Ureter (tissue), 1 donor: ENCODE measurements around the gene CCDC192. TPM values are rescaled to one million over a fixed set of nuclear protein-coding genes. Genes with fewer than 3 reads are reported as not detected.
"Not testable (repeated sequence)": the region's sequence is repeated elsewhere in the genome, so short reads cannot be mapped to it uniquely, and the experiment has no call there.

Source experiments
- DNase-seq: peaks from one replicate; pipeline ENCODE4 v3.0.0-alpha.2; 2020; ENCODE audit warnings: low spot score
- total RNA-seq: library from RNA; stranded (reverse); gene quantifications from one replicate; pipeline ENCODE4 v1.2.4, GENCODE V29; 2023
- donor health status: DM: yes; HTN: yes; CAD: no.

The CCDC192 gene
- total RNA-seq, 1 donor from 2014 or later: 1.2 TPM

- DNase-seq: no peak
Measured at GRCh38 chr5:127846884-127847283, 143.7 kb downstream of the CCDC192 start.

- DNase-seq: not testable (repeated sequence)
Measured at GRCh38 chr5:127847641-127848040, 144.4 kb downstream of the CCDC192 start.

GRCh38 chr5:127848098-127848497 lies 144.9 kb downstream of the CCDC192 start:
- DNase-seq: no peak

GRCh38 chr5:127849408-127849807 lies 146.2 kb downstream of the CCDC192 start:
- DNase-seq: no peak

- no peak for DNase-seq
Measured at GRCh38 chr5:127849891-127850290, 146.7 kb downstream of the CCDC192 start.

- no peak for DNase-seq
Measured at GRCh38 chr5:127851964-127852363, 148.8 kb downstream of the CCDC192 start.

- no peak for DNase-seq
Measured at GRCh38 chr5:127854520-127854919, 151.3 kb downstream of the CCDC192 start.

GRCh38 chr5:127856292-127856691 lies 153.1 kb downstream of the CCDC192 start:
- no peak for DNase-seq

GRCh38 chr5:127858116-127858784 lies 155.1 kb downstream of the CCDC192 start:
- no peak for DNase-seq

GRCh38 chr5:127860291-127860690 lies 157.1 kb downstream of the CCDC192 start:
- no peak for DNase-seq

GRCh38 chr5:127863161-127863560 lies 160.0 kb downstream of the CCDC192 start:
- no peak for DNase-seq

- DNase-seq: no peak
Measured at GRCh38 chr5:127863610-127864395, 160.6 kb downstream of the CCDC192 start.

- no peak for DNase-seq
Measured at GRCh38 chr5:127864511-127864910, 161.3 kb downstream of the CCDC192 start.

GRCh38 chr5:127865273-127865672 lies 162.1 kb downstream of the CCDC192 start:
- DNase-seq: no peak

GRCh38 chr5:127867022-127867783 lies 164.0 kb downstream of the CCDC192 start:
- no peak for DNase-seq

- peak; percentile 66 for DNase-seq
Measured at GRCh38 chr5:127870914-127871313, 167.7 kb downstream of the CCDC192 start.

GRCh38 chr5:127871503-127872153 lies 168.4 kb downstream of the CCDC192 start:
- DNase-seq: no peak

GRCh38 chr5:127872494-127872893 lies 169.3 kb downstream of the CCDC192 start:
- no peak for DNase-seq

- peak; percentile 42 for DNase-seq
Measured at GRCh38 chr5:127875235-127876021, 172.2 kb downstream of the CCDC192 start.

- no peak for DNase-seq
Measured at GRCh38 chr5:127876384-127876783, 173.2 kb downstream of the CCDC192 start.

GRCh38 chr5:127878174-127878750 lies 175.1 kb downstream of the CCDC192 start:
- DNase-seq: no peak
